HepG2 (cell line): ENCODE data around the gene PTPRU. TPM values are rescaled to one million over a fixed set of nuclear protein-coding genes. Genes with fewer than 3 reads are reported as not detected.

Experiments
- ATAC-seq: fragments of 200-7000 bp; cut with Tn5 transposase; 3 replicates; pipeline ENCODE4 v1.9.1; 2020; ENCODE audit warnings: mild to moderate bottlenecking, moderate library complexity
- BruUV-seq: library from RNA; stranded (reverse); fragments of 400-500 nt; replicated peaks from 2 replicates; lab custom pipeline; 2021; lab: Mats Ljungman, UMichigan
- CTCF ChIA-PET: fragments of 300-600 bp; formaldehyde crosslinking; extraction: SDS; loops from one replicate; lab custom pipeline; 2021; ENCODE audit warnings: low total read pairs, inconsistent platforms, low intra/inter-chr PET ratio; lab: Yijun Ruan, JAX
- POLR2A ChIA-PET: fragments of 350-600 bp; sonication (Branson Sonifier 250); formaldehyde crosslinking; loops from one replicate; lab custom pipeline; 2020; ENCODE audit warnings: antibody characterized with exemption, inconsistent platforms; lab: Yijun Ruan, JAX
- DNase-seq: peaks from one replicate; pipeline ENCODE4 v3.0.0-alpha.2; 2015; ENCODE audit warnings: low spot score
- FAIRE-seq: peaks from 3 replicates; lab custom pipeline; 2011; peaks lifted over from hg19 to GRCh38; lab: Jason Lieb, UNC
- H2AFZ ChIP-seq: one replicate; pipeline ENCODE4 v1.6.1; 2011; ENCODE audit warnings: low read length, inconsistent platforms
- H3K27ac ChIP-seq: fragments of 300-600 bp; 3 replicates; pipeline ENCODE4 v1.8.0; 2011; ENCODE audit warnings: mixed run types, mild to moderate bottlenecking, mixed read lengths, low read length, inconsistent platforms; ENCODE audit not compliant: insufficient read depth; ENCODE audit errors: extremely low read length
- H3K27me3 ChIP-seq, 2 experiments: fragments of 200-600 bp in 1 of 2; 2 replicates in 1 of 2; 3 replicates in 1 of 2; pipeline versions ENCODE4 v1.6.0 to v1.8.0; 2011; ENCODE audit warnings: low read length in 2 of 2, mild to moderate bottlenecking in 2 of 2, moderate library complexity in 2 of 2, inconsistent platforms in 1 of 2; ENCODE audit not compliant: insufficient read depth in 2 of 2, control insufficient read depth in 1 of 2
- H3K36me3 ChIP-seq, 2 experiments: fragments of 200-600 bp in 1 of 2; replicated peaks in 1 of 2; 2 replicates in 1 of 2; 3 replicates in 1 of 2; pipeline versions ENCODE4 v1.5.1 to v1.8.0; 2011; ENCODE audit warnings: low read length in 2 of 2, inconsistent platforms in 1 of 2; ENCODE audit not compliant: insufficient read depth in 2 of 2, control insufficient read depth in 1 of 2
- H3K4me1 ChIP-seq: 2 replicates; pipeline ENCODE4 v1.5.1; 2012; ENCODE audit warnings: low read length, inconsistent platforms; ENCODE audit not compliant: insufficient read depth
- H3K4me2 ChIP-seq: 2 replicates; pipeline ENCODE4 v1.6.0; 2011; ENCODE audit warnings: low read depth, low read length, inconsistent platforms
- H3K4me3 ChIP-seq, 3 experiments: fragments of 200-600 bp in 1 of 3; sonication (generic), shearing (Covaris generic) in 1 of 3; replicated peaks in 1 of 3; 2 replicates each; pipeline ENCODE4 v1.5.1; 2011 to 2016; ENCODE audit warnings: low read length in 3 of 3, inconsistent platforms in 2 of 3, low read depth in 2 of 3, mild to moderate bottlenecking in 2 of 3, control low read depth in 1 of 3, mixed read lengths in 1 of 3; ENCODE audit not compliant: insufficient read depth in 1 of 3
- H3K79me2 ChIP-seq: one replicate; pipeline ENCODE4 v1.6.1; 2011; ENCODE audit warnings: low read length, inconsistent platforms; ENCODE audit not compliant: insufficient read depth
- H3K9ac ChIP-seq: 2 replicates; pipeline ENCODE4 v1.6.0; 2011; ENCODE audit warnings: mild to moderate bottlenecking, low read depth, low read length, inconsistent platforms; ENCODE audit not compliant: insufficient read depth
- H3K9me3 ChIP-seq: 2 replicates; pipeline ENCODE4 v1.5.1; 2012; ENCODE audit warnings: mild to moderate bottlenecking, low read length
- H4K20me1 ChIP-seq: 2 replicates; pipeline ENCODE4 v1.6.0; 2011; ENCODE audit warnings: inconsistent platforms, mild to moderate bottlenecking, low read length, moderate library complexity; ENCODE audit not compliant: insufficient read depth
- CBX5 ChIP-seq: sonication (generic); formaldehyde crosslinking; IDR thresholded peaks from 2 replicates; pipeline ENCODE4 v1.4.0; 2020; ENCODE audit warnings: missing genetic modification reagents, borderline replicate concordance
- SAFB2 ChIP-seq: sonication (generic); formaldehyde crosslinking; IDR thresholded peaks from 2 replicates; pipeline ENCODE4 v1.5.1; 2020; ENCODE audit warnings: missing genetic modification reagents, low read depth, mild to moderate bottlenecking, borderline replicate concordance
- THAP7 ChIP-seq: sonication (generic); formaldehyde crosslinking; IDR thresholded peaks from 2 replicates; pipeline ENCODE4 v1.8.1; 2023; ENCODE audit warnings: mild to moderate bottlenecking, missing genetic modification reagents
- ZNF230 ChIP-seq: sonication (generic); formaldehyde crosslinking; IDR thresholded peaks from 2 replicates; pipeline ENCODE4 v1.4.0; 2020; ENCODE audit warnings: mild to moderate bottlenecking, missing genetic modification reagents
- ZNF605 ChIP-seq: sonication (generic); formaldehyde crosslinking; IDR thresholded peaks from 2 replicates; pipeline ENCODE4 v1.8.0; 2022; ENCODE audit warnings: mild to moderate bottlenecking, missing genetic modification reagents
- WGBS: methylation state at CpG from one replicate; pipeline ENCODE4 v1.1.6; 2017; ENCODE audit warnings: low lambda C conversion rate; 5-methylcytosine and 5-hydroxymethylcytosine counted together
- in situ Hi-C: cut with HindIII; loops from 2 replicates; pipeline ENCODE4 v1.10.0; 2017; ENCODE audit warnings: low pct_unique_long_range_greater_than_20kb; ENCODE audit not compliant: extremely low pct_ligation_motif_present
- intact Hi-C: fragments of 100-400 bp; cut with micrococcal nuclease; formaldehyde crosslinking; loops from one replicate; pipeline ENCODE4 v1.10.0; 2022; ENCODE audit not compliant: unreplicated experiment
- polyA plus RNA-seq, 8 experiments: library from polyadenylated mRNA; depleted of rRNA in 3 of 8; stranded (reverse) in 7 of 8; unstranded in 1 of 8; fragments of >200 nt; fragmentation: Illumina TruSeq in 4 of 8; extraction: Trizol in 4 of 8; gene quantifications; 2 replicates each; pipeline versions ENCODE4 v1.2.1 to v1.2.3, GENCODE V29; 2011 to 2016; ENCODE audit warnings: low read depth in 4 of 8, missing spikeins in 1 of 8, mixed read lengths in 1 of 8; ENCODE audit not compliant: insufficient read depth in 1 of 8
- total RNA-seq, 5 experiments: library from RNA; depleted of rRNA; stranded (reverse); fragments of >200 nt; fragmentation: Illumina TruSeq; extraction: Trizol; gene quantifications; 2 replicates each; pipeline ENCODE4 v1.2.3, GENCODE V29; 2016; ENCODE audit warnings: low read depth in 1 of 5

PTPRU gene
- total and polyA plus RNA-seq, 2 of the 13 experiments (the other 11 are each of a cell fraction or from before 2014, with no cell fraction given), result 21.6 to 22.3 TPM

- no TSS peak for BruUV-seq
- no peak for TF ChIP-seq CBX5 (CRISPR knock-in tag)
- TF ChIP-seq ZNF230 (CRISPR knock-in tag), result no peak
- Histone ChIP-seq H3K27ac (no peak overlapping the region), H3K79me2 (no peaks in the 10 kb centered on the region), H3K9me3 (no peaks in the 10 kb centered on the region), H3K4me2 (no peak overlapping the region), H3K9ac (no peak overlapping the region), H3K4me1 (peaks cover 31% of the 10 kb centered on the region), H3K4me3 (no peak overlapping the region), H3K27me3 (no peaks in the 10 kb centered on the region), H3K36me3 (peaks cover 1 to 8% of the 10 kb centered on the region in 2 experiments; a peak in 3 of 5 replicates), H2AFZ (no peak overlapping the region), H4K20me1 (no peaks in the 10 kb centered on the region)
- FAIRE-seq (no peak), ATAC-seq (no peak), DNase-seq (no peak)
- ChIA-PET POLR2A (no interaction called here), CTCF (no interaction called here)
- in situ Hi-C loops, result no loop called here
- intact Hi-C loops, result no loop called here
- WGBS, result 85% methylated on average over 6 of the region's 6 CpGs
Observed at GRCh38 chr1:29223521-29223920, 12.8 kb upstream of the PTPRU start.

- Histone ChIP-seq H3K27me3 (no peaks in the 10 kb centered on the region), H3K79me2 (peaks cover 3% of the 10 kb centered on the region), H3K4me3 (no peak overlapping the region), H3K9me3 (no peaks in the 10 kb centered on the region), H4K20me1 (no peaks in the 10 kb centered on the region), H3K9ac (no peak overlapping the region), H3K4me1 (peaks cover 40% of the 10 kb centered on the region), H3K36me3 (peaks cover 0 to 7% of the 10 kb centered on the region in 2 experiments; a peak in 3 of 5 replicates), H3K27ac (no peak overlapping the region), H2AFZ (no peak overlapping the region), H3K4me2 (no peak overlapping the region)
- POLR2A ChIA-PET, result no interaction called here
- CTCF ChIA-PET, result no interaction called here
- TF ChIP-seq THAP7 (CRISPR knock-in tag), result no peak
- TF ChIP-seq ZNF605 (CRISPR knock-in tag), result no peak
- no peak for TF ChIP-seq SAFB2 (CRISPR knock-in tag)
- intact Hi-C loops, result no loop called here
- WGBS, result 93% methylated on average over 5 of the region's 5 CpGs
- no peak for DNase-seq
- ATAC-seq, result no peak
- no peak for FAIRE-seq
- in situ Hi-C loops, result no loop called here
- BruUV-seq, result no TSS peak
Observed at GRCh38 chr1:29224356-29224837, 11.9 kb upstream of the PTPRU start.
